Kidney (tissue), 14 donors: ENCODE data around the gene ABI1. TPM values are rescaled to one million over a fixed set of nuclear protein-coding genes. Genes with fewer than 3 reads are reported as not detected.

ENCODE experiments used
- DNase-seq, 5 donors: peaks; one replicate each; pipeline ENCODE4 v3.0.0-alpha.2; 2013 to 2020
- FAIRE-seq: peaks from 2 replicates; lab custom pipeline; 2012; peaks lifted over from hg19 to GRCh38; lab: Jason Lieb, UNC
- H3K27ac ChIP-seq, 2 donors: one replicate each; pipeline ENCODE4 v1.7.0; 2013; ENCODE audit warnings: low read depth in 2 of 2, low read length in 2 of 2, inconsistent platforms in 1 of 2
- H3K27me3 ChIP-seq: one replicate; pipeline ENCODE4 v1.7.1; 2013; ENCODE audit warnings: low read length, inconsistent platforms; ENCODE audit not compliant: control insufficient read depth, insufficient read depth
- H3K36me3 ChIP-seq, 3 donors: one replicate each; pipeline versions ENCODE4 v1.7.0 to v1.7.1; 2013; ENCODE audit warnings: low read length in 3 of 3, control low read depth in 1 of 3, inconsistent platforms in 1 of 3; ENCODE audit not compliant: insufficient read depth in 3 of 3, control insufficient read depth in 2 of 3
- H3K4me1 ChIP-seq, 3 donors: one replicate each; pipeline versions ENCODE4 v1.7.0 to v1.7.1; 2013; ENCODE audit warnings: low read length in 3 of 3, inconsistent platforms in 1 of 3, low read depth in 1 of 3; ENCODE audit not compliant: control insufficient read depth in 2 of 3, insufficient read depth in 2 of 3
- H3K4me3 ChIP-seq, 3 donors: one replicate each; pipeline versions ENCODE4 v1.7.0 to v1.8.1; 2013; ENCODE audit warnings: low read length in 3 of 3, control low read depth in 1 of 3, inconsistent platforms in 1 of 3
- H3K9ac ChIP-seq, 3 donors: one replicate each; pipeline versions ENCODE4 v1.7.0 to v1.7.1; 2013; ENCODE audit warnings: low read length in 3 of 3, control low read depth in 1 of 3, inconsistent platforms in 1 of 3
- H3K9me3 ChIP-seq, 3 donors: one replicate each; pipeline versions ENCODE4 v1.7.0 to v1.7.1; 2013; ENCODE audit warnings: low read length in 3 of 3, control low read depth in 1 of 3, inconsistent platforms in 1 of 3; ENCODE audit not compliant: control insufficient read depth in 2 of 3, insufficient read depth in 1 of 3
- CTCF ChIP-seq: IDR thresholded peaks from 3 replicates; pipeline ENCODE4 v1.5.1; 2012; ENCODE audit warnings: mild to moderate bottlenecking, moderate library complexity, borderline replicate concordance; ENCODE audit not compliant: insufficient read depth; ENCODE audit errors: extremely low read depth
- intact Hi-C: fragments of 100-400 bp; cut with DNase I; formaldehyde crosslinking; loops from one replicate; pipeline ENCODE4 v1.11.1; 2022
- polyA plus RNA-seq: library from polyadenylated mRNA; stranded (reverse); fragments of 350-450 nt; fragmentation: Illumina TruSeq; extraction: RNeasy Lipid Tissue Mini Kit (QIAGEN cat#74804); gene quantifications from one replicate; pipeline ENCODE4 v1.2.3, GENCODE V29; 2014; ENCODE audit warnings: low read depth, low replicate concordance; ENCODE audit not compliant: insufficient read depth
- total RNA-seq: library from RNA; stranded (reverse); fragmentation: NEBNext Ultra II Directional; extraction: Animal tissue kit (Norgen Biotek cat#: 25700); gene quantifications from one replicate; pipeline ENCODE4 v1.2.1, GENCODE V29; 2021
- donor health status: control.
- donor health status: control.
- donor health status: control.
- donor health status: control.
- donor health status: control.
- donor health status: DM: yes; HTN: yes; CAD: no.
- donor health status: Normal renal cell carcinoma (clear cell type).

ABI1 gene
- total and polyA plus RNA-seq, 2 donors from 2014 or later = 25.7 to 54.1 TPM

GRCh38 chr10:26711324-26711723 is 149.4 kb downstream of the ABI1 start:
- no peak for TF ChIP-seq CTCF
- Histone ChIP-seq H3K27ac (no peak overlapping the region), H3K4me3 (no peak overlapping the region), H3K9ac (no peak overlapping the region), H3K9me3 (no peaks in the 10 kb centered on the region), H3K27me3 (no peaks in the 10 kb centered on the region), H3K36me3 (peaks cover 0 to 14% (median 3%) of the 10 kb centered on the region in 3 donors), H3K4me1 (peaks cover 0 to 5% (median 4%) of the 10 kb centered on the region in 3 donors)
- no peak for FAIRE-seq
- intact Hi-C loops = no loop called here
- no peak for DNase-seq

- Histone ChIP-seq H3K36me3 (peaks cover 0 to 14% (median 3%) of the 10 kb centered on the region in 3 donors), H3K4me3 (peak overlapping the region in 1 of 3 donors; percentile 21), H3K4me1 (peaks cover 0 to 6% (median 5%) of the 10 kb centered on the region in 3 donors), H3K9ac (no peak overlapping the region), H3K9me3 (no peaks in the 10 kb centered on the region), H3K27me3 (no peaks in the 10 kb centered on the region), H3K27ac (peak overlapping the region; percentile 57 to 65)
- intact Hi-C loops = no loop called here
- FAIRE-seq (no peak), DNase-seq (peak in 1 of 5 donors; percentile 3)
- TF ChIP-seq CTCF = no peak
Measured at GRCh38 chr10:26706936-26707335, 153.8 kb downstream of the ABI1 start.

DNA sequence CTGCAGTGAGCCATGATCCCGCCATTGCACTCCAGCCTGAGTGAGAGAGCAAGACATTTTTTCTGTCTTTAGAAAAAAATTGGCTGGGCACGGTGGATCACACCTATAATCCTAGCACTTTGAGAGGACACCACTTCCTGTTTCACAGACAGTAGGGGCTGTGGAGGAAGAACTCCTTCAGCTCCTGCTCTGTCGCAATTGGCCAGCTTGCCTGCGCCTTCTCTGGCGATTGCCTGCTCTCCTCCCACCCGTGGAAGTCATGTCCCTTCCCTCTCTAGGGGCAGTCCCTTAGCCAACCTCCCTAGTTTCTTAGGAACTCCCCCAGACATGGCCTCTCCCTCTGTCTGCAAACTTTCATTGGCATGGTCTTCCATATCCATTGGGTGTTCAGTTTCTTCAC is 154.6 kb downstream of the ABI1 start:
- Histone ChIP-seq H3K27ac (peak overlapping the region; percentile 3 to 33), H3K27me3 (no peaks in the 10 kb centered on the region), H3K4me3 (no peak overlapping the region), H3K4me1 (peaks cover 0 to 6% (median 5%) of the 10 kb centered on the region in 3 donors), H3K36me3 (peaks cover 0 to 14% (median 3%) of the 10 kb centered on the region in 3 donors), H3K9ac (no peak overlapping the region), H3K9me3 (no peaks in the 10 kb centered on the region)
- intact Hi-C loops = no loop called here
- no peak for TF ChIP-seq CTCF
- FAIRE-seq (no peak), DNase-seq (no peak)

- no peak for DNase-seq
- no peak overlapping the region for H3K4me3 ChIP-seq
- no peaks in the 10 kb centered on the region for H3K27me3 ChIP-seq
- H3K9ac ChIP-seq = no peak overlapping the region
- intact Hi-C loops = no loop called here
- no peak for FAIRE-seq
- peaks cover 0 to 14% (median 3%) of the 10 kb centered on the region in 3 donors for H3K36me3 ChIP-seq
- no peak for TF ChIP-seq CTCF
- no peaks in the 10 kb centered on the region for H3K9me3 ChIP-seq
- peaks cover 0 to 6% (median 5%) of the 10 kb centered on the region in 3 donors for H3K4me1 ChIP-seq
- no peak overlapping the region for H3K27ac ChIP-seq
Measured at GRCh38 chr10:26703974-26704373, 156.8 kb downstream of the ABI1 start.
